ENCODE results near the gene COL4A6.

Gene COL4A6

GRCh38 chrX:108322234-108322633 is 116.0 kb downstream of the COL4A6 start:
- DNase-seq: no peak

GRCh38 chrX:108316456-108316855 is 121.8 kb downstream of the COL4A6 start:
- no peak for DNase-seq

DNA sequence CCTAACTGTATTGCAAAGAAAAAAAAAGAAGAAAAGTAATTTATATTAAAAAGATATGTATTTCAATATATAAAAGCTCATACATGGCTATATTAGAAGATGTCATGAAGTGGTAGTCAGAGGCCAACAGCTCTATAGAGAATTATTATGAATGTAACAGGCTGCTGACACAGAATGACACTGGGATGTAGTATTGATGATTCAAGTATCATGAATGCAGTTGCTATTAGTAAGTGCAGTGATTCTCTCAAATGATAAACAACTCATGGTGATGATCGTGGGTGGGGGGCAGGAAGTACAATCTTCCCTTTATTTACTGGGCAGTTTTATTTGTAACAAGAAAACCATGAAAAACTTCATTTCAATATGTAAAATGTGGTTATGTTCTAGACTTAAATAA is 124.6 kb downstream of the COL4A6 start:
- no peak for DNase-seq

GRCh38 chrX:108312957-108313356 is 125.3 kb downstream of the COL4A6 start:
- DNase-seq: no peak

- no peak for DNase-seq
Observed at GRCh38 chrX:108312011-108312410, 126.2 kb downstream of the COL4A6 start.

- DNase-seq: no peak
Observed at GRCh38 chrX:108310506-108310905, 127.7 kb downstream of the COL4A6 start.

- DNase-seq: no peak
Observed at GRCh38 chrX:108309144-108309543, 129.1 kb downstream of the COL4A6 start.

DNA sequence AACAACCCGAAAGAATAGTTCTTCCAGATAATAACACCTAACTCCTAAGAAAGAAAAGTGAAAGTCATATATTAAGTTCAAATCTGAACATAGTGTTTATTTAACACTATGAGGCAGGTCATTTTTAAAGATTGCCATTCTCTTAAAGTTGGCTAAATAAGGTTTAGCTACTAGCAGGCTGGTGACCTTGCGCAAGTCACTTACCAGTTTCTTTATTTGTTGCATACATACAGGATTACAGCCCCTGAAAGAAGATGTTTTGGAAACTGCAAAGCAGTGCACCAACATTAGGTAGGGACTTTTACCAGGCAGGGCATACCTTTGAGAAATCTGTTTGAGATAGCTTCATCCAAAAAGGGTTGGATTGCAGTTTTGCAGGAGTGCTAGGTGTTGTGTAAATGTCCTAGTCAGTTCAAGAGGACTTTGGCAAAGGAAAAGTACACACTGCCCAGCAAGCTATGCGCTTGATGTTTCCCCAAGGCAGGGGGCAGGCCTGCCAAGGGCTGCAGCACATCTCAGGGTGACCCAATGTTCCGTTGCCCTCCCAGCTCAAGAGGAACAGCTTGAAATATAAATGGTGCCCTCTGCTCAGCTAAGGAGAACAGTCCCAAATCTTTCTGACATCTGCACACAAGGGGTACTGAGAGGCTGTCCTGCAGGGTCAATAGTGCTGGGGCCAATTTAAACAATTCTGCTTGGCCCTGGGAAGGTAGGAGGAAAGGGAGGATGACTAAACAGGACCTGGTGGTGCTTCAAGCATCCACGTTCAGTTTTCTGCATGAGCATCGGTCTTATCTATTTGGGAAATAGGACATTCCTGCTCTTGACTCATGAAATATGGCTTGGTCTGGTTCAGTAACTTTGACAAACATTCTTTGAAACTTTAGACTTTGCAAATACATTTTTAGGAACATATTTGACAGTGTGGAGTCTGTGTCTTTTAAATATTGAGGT is 130.8 kb downstream of the COL4A6 start:
- no peak for DNase-seq

GRCh38 chrX:108306086-108306485 is 132.1 kb downstream of the COL4A6 start:
- no peak for DNase-seq

DNA sequence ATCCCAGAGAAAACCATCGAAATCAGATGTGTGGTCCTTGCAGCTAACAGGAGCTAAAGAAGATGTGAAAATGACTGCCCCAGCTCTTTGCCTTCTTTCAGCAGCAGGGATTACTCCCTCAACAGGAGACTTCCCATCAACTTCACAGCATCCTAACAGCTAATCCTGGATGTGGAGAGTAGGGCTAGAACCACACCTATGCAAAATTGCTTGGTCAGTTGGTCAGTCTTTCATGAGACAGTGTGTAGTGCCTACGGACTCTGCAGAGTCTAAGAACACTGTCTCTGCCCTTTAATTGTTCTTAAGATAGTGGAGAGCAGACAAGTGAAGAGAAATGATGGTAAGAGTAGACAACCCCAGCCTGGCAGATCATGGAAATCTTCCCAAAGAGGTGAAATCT is 133.5 kb downstream of the COL4A6 start:
- DNase-seq: no peak

DNA sequence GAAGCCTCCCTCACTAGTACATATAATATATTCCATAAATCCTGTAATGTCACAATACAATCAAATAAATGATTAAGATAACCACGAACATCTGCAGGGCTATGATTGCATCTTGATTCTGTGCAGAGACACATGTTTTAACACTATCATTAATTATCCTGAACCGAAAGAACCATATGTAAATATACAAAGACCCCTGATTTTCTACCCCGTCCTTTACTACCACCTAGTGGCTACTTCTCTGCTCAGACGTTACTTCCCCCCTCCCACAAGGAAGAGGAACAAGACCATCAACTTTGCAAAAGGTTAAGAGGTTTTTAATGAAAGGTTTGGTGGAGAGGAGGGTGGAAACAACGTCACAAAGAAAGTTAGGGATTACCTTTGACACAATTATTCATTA is 134.0 kb downstream of the COL4A6 start:
- DNase-seq: no peak

- DNase-seq: no peak
Observed at GRCh38 chrX:108303682-108304081, 134.5 kb downstream of the COL4A6 start.

- no peak for DNase-seq
Observed at GRCh38 chrX:108299704-108300103, 138.5 kb downstream of the COL4A6 start.

DNA sequence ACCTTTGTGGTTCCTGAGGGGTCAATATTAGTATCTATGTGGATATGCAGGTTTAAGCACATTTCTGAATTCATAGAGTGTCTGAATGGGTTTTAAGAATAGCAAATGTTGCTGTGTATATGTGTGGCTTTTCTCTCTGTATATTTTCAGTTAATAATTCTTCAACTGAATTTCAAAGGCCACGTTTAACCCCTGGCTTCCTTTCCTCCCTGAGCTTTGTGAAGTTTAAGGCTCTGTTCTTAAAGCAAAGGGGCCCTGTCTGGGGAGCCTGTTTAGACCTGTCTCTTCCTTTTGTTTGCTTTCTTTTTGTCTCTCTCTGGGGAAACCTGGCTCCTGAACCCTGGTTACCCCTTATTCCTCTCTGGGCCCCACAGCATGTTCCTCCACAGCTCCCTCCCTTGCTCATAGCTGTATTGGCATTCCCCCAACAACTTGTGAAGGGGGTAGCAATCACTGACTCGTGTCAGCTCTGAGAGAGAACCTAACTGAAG is 139.1 kb downstream of the COL4A6 start:
- no peak for DNase-seq

- DNase-seq: no peak
Observed at GRCh38 chrX:108298165-108298602, 140.0 kb downstream of the COL4A6 start.

- DNase-seq: no peak
Observed at GRCh38 chrX:108297290-108297689, 140.9 kb downstream of the COL4A6 start.

DNA sequence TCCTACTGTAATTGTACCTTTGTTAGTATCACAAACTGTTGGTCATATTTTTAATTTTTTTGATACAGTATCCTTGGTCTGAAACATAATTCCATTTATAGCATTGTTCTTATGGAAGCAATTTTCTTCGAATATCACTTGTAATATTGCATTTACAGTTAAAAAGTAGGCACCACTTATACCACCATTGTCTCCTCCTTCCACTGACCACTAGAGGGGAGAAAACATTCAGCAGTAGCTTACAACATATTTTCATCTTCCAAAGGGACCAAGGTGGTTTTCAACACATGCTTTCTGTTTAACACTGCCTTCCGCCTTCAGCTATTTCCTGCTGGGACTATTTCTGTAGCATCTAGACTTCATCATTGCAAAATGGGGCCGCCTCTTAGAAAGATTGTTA is 146.2 kb downstream of the COL4A6 start:
- no peak for DNase-seq

DNA sequence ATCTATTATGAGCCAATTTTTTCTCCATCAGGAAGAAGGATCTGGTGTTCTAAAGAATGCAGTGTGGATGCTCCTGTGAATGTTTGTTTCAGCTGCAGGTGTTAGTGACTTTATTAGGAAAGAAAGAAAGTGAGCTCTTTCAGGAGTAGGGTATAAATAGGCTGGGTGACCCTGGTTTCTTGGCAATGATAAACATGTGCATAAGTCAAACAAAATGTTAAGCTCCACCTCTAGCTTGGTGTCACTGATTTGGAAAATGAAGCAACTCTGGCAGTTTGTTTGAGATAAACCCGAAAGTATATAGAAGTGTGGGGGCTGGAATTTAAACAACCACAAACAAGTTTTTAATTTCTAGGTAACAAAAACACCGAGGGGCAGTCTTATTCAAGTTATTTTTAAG is 152.3 kb downstream of the COL4A6 start:
- no peak for DNase-seq

DNA sequence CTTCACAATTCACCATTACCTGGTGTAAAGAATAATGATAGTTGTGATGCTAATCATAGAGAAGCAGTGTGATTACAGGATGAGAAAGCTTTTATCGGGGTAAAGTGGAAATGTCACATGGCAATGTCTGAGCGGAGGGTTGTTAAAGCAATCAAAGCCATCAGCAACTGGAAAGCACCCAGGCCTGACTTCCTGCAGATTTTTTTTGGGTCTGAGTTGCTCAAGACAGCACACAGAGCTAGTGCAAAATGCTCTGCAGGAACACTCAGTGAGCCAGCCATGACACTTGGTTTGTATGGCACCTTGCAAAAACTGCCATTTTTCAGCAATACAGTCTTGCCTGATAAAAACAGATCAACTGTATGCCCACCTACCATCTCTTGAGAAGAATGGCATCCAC is 152.9 kb downstream of the COL4A6 start:
- DNase-seq: no peak

- DNase-seq: no peak
Observed at GRCh38 chrX:108275732-108276131, 162.5 kb downstream of the COL4A6 start.

- no peak for DNase-seq
Observed at GRCh38 chrX:108271397-108271787, 166.8 kb downstream of the COL4A6 start.

- no peak for DNase-seq
Observed at GRCh38 chrX:108270739-108271396, 167.4 kb downstream of the COL4A6 start.

- DNase-seq: no peak
Observed at GRCh38 chrX:108270280-108270679, 167.9 kb downstream of the COL4A6 start.

DNA sequence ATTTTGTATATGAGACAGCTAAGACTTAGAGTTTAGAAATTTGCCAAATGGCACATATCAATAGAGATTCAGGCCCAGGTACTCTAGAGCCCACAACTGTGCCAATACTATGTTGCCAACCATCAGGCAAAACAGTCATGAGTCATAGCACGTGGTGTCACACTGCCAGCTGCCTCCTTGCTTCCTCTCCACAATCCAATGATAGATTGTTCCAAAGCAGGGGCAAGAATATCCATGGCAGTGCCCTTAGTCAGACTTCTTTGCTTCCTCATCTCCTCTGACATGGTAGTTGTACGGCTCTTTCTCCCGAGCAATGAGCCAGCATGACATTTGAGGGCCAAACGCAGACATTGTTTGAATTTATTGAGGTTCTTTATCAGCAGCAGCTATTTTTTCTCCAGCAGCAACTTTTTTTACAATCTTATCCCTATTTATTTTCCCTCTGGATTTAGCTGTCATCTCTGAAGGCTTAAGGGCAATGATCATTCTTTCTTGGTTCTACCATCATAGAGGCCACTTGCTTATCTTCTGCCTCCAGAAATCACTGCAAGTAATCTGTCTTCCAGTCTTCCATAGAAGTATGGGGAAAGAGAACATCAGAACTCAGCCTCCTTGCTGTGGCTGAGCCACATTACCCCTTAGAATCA is 169.7 kb downstream of the COL4A6 start:
- no peak for DNase-seq

All from activated CD4-positive, CD25-positive, alpha-beta regulatory T cell (primary cell).